Measurements from ENCODE around the gene RPAIN.

- no peak for TF ChIP-seq CTCF (IDR thresholded peaks at IDR 0.05; ENCODE audit: insufficient read depth, low read length, poor library complexity, severe bottlenecking)
- no peak for TF ChIP-seq EZH2phosphoT487 (conservative IDR thresholded peaks at IDR 0.05; ENCODE audit: low read length)
Measured at GRCh38 chr17:5478992-5479391, 59.0 kb downstream of the RPAIN start.
